Osteoblast (primary cell): ENCODE results near the gene TRMT10C. TPM values are rescaled to one million over a fixed set of nuclear protein-coding genes. Genes with fewer than 3 reads are reported as not detected.

Source experiments
- DNase-seq: peaks from one replicate; pipeline ENCODE4 v3.0.0; 2011; ENCODE audit warnings: low spot score, mixed read lengths; ENCODE audit not compliant: insufficient read length; ENCODE audit errors: missing footprints
- H2AFZ ChIP-seq: 2 replicates; pipeline ENCODE4 v1.6.0; 2011; ENCODE audit warnings: mild to moderate bottlenecking, low read length
- H3K27ac ChIP-seq: 2 replicates; pipeline ENCODE4 v1.5.1; 2011; ENCODE audit warnings: mild to moderate bottlenecking, low read depth, low read length, moderate library complexity
- H3K27me3 ChIP-seq: 2 replicates; pipeline ENCODE4 v1.6.0; 2012; ENCODE audit warnings: mild to moderate bottlenecking, control low read depth, inconsistent platforms, low read length, moderate library complexity; ENCODE audit not compliant: insufficient read depth
- H3K36me3 ChIP-seq: 2 replicates; pipeline ENCODE4 v1.5.1; 2011; ENCODE audit warnings: mild to moderate bottlenecking, low read length, control low read depth, moderate library complexity; ENCODE audit not compliant: insufficient read depth
- H3K4me1 ChIP-seq: 2 replicates; pipeline ENCODE4 v1.5.1; 2011; ENCODE audit warnings: mild to moderate bottlenecking, low read length, control low read depth, moderate library complexity; ENCODE audit not compliant: insufficient read depth
- H3K4me2 ChIP-seq: 2 replicates; pipeline ENCODE4 v1.6.0; 2011; ENCODE audit warnings: mild to moderate bottlenecking, low read length; ENCODE audit not compliant: insufficient read depth
- H3K4me3 ChIP-seq: fragments of 200-600 bp; sonication (generic); 3 replicates; pipeline ENCODE4 v1.5.1; 2012; ENCODE audit warnings: mild to moderate bottlenecking, low read length, inconsistent platforms; ENCODE audit not compliant: insufficient read depth
- H3K79me2 ChIP-seq: 2 replicates; pipeline ENCODE4 v1.6.0; 2012; ENCODE audit warnings: mild to moderate bottlenecking, low read length, control low read depth, inconsistent platforms; ENCODE audit not compliant: insufficient read depth
- H3K9me3 ChIP-seq: 2 replicates; pipeline ENCODE4 v1.5.1; 2011; ENCODE audit warnings: low read depth, low read length, control low read depth
- H4K20me1 ChIP-seq: 2 replicates; pipeline ENCODE4 v1.6.0; 2012; ENCODE audit warnings: mild to moderate bottlenecking, low read length, control low read depth; ENCODE audit not compliant: insufficient read depth
- CTCF ChIP-seq: IDR thresholded peaks from 2 replicates; pipeline ENCODE4 v1.5.1; 2011; ENCODE audit warnings: mild to moderate bottlenecking, low read depth, low read length, moderate library complexity; ENCODE audit errors: extremely low read depth
- total RNA-seq: library from RNA; depleted of rRNA; stranded (reverse); fragments of >200 nt; gene quantifications from 2 replicates; pipeline ENCODE4 v1.2.3, GENCODE V29; 2012

Gene TRMT10C
- total RNA-seq, 1 donor: 25.0 TPM

GRCh38 chr3:101571028-101571895 is 9.6 kb downstream of the TRMT10C start:
- H2AFZ ChIP-seq: no peak overlapping the region
- no peaks in the 10 kb centered on the region for H3K9me3 ChIP-seq
- DNase-seq: no peak
- no peak for TF ChIP-seq CTCF
- no peak overlapping the region for H3K27ac ChIP-seq
- H3K27me3 ChIP-seq: no peaks in the 10 kb centered on the region
- H3K79me2 ChIP-seq: peaks cover 23% of the 10 kb centered on the region
- peaks cover 4% of the 10 kb centered on the region for H4K20me1 ChIP-seq
- H3K4me3 ChIP-seq: no peak overlapping the region
- H3K4me1 ChIP-seq: peaks cover 16% of the 10 kb centered on the region
- no peak overlapping the region for H3K4me2 ChIP-seq
- peaks cover 9% of the 10 kb centered on the region for H3K36me3 ChIP-seq

- TF ChIP-seq CTCF: peak; percentile 96
Observed at GRCh38 chr3:101573449-101574387, 12.1 kb downstream of the TRMT10C start, which contains the start of gene PCNP. Gene PCNP (plus strand): TSS chr3:101574180. CDS start chr3:101574216, 36 bp downstream.

GRCh38 chr3:101574388-101575112 is 12.9 kb downstream of the TRMT10C start:
- Histone ChIP-seq H3K9me3 (no peaks in the 10 kb centered on the region), H3K4me2 (peak overlapping the region; percentile 77), H3K27ac (peak overlapping the region; percentile 96), H3K4me3 (peak overlapping the region; percentile 98), H3K79me2 (peaks cover 54% of the 10 kb centered on the region), H2AFZ (peak overlapping the region; percentile 85), H4K20me1 (peaks cover 27% of the 10 kb centered on the region), H3K27me3 (no peaks in the 10 kb centered on the region), H3K36me3 (peaks cover 10% of the 10 kb centered on the region), H3K4me1 (peaks cover 16% of the 10 kb centered on the region)
- peak; percentile 73 for DNase-seq
- TF ChIP-seq CTCF: no peak

More at GRCh38 chr3:101573449-101574387, 12.1 kb downstream of the TRMT10C start, which contains the start of gene PCNP:
- peak within 1 kb of the TSS; percentile 98 for H3K4me3 ChIP-seq
- no peaks in the 10 kb centered on the region for H3K9me3 ChIP-seq
- H2AFZ ChIP-seq: peak within 1 kb of the TSS; percentile 99
- H3K27ac ChIP-seq: peak within 1 kb of the TSS; percentile 96
- H3K79me2 ChIP-seq: peaks cover 45% of the 10 kb centered on the region
- H3K27me3 ChIP-seq: no peaks in the 10 kb centered on the region
- peaks cover 8% of the 10 kb centered on the region for H3K36me3 ChIP-seq
- peaks cover 21% of the 10 kb centered on the region for H4K20me1 ChIP-seq
- peak within 1 kb of the TSS; percentile 77 for H3K4me2 ChIP-seq
- DNase-seq: peak; percentile 94
- peaks cover 16% of the 10 kb centered on the region for H3K4me1 ChIP-seq
